Stimulated activated CD4-positive, alpha-beta T cell treated with anti-CD3 and anti-CD28 coated beads, Interleukin-1b, Interleukin-23, amount 100 ng/mL, for 48 hours (primary cell): ENCODE results near the gene ITSN2.

ENCODE experiments used
- DNase-seq: peaks from one replicate; pipeline ENCODE4 v3.0.0-alpha.2; 2020

Gene ITSN2

DNA sequence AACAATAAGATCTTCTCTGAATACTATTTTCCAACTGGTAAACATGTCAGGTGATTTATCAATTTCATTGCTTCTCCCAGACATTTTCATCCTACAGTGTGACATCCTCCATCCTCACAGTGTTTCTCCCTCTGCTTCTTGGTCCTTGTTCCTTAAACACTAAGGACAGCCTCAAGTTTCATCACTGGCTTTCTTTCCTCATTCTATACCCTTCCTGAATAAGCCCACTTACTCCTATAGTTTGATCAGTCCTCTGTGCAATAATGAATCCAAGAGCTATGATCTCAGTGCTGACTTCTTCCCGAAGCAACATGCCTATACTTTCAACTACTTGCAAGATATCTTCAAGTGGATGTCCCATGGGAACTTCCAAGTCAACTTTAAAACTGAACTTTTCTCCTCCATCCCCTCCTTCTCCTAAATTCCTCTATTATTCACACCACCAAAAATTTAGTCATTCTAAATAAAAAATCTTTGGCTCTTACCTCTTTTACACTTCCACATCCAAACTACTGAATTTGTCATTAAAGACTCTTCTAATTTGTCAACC lies 97.8 kb downstream of the ITSN2 start:
- no peak for DNase-seq

DNA sequence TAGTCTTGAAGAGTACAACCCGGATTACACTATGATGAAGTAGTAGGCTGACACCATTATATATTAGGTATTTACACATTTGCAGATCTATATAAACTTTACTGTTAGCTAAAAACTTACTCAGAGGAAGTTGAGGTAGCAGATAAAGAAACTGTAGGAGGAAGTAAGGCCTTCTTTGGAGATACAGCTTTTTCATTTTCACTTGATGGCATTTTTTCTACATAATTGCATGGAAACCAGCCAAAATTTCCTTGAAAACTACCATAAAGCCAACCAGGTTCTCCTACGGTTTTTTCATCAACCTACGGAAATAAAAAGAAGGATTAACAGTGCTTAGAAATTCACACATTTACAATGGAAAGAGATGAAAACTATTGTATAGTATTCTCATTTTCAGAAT lies 98.9 kb downstream of the ITSN2 start:
- no peak for DNase-seq

DNA sequence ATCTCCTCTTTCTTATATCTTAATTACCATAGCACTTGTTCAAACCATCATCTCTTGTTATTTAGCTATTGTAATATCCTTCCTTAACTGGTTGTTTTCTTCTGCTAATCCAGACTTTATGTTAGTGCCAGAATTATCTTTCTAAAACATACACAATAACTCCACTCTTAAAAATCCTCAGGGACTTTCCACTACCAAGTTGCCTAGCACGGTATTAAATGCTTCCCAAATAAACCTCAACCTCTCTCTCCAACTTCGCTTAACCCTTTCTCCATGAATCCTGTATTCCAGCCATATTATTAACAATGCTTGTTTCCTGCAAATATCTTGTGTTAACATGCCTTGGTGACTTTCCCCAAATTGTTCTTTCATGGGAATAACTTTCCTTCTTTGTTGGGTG lies 101.0 kb downstream of the ITSN2 start:
- no peak for DNase-seq

DNA sequence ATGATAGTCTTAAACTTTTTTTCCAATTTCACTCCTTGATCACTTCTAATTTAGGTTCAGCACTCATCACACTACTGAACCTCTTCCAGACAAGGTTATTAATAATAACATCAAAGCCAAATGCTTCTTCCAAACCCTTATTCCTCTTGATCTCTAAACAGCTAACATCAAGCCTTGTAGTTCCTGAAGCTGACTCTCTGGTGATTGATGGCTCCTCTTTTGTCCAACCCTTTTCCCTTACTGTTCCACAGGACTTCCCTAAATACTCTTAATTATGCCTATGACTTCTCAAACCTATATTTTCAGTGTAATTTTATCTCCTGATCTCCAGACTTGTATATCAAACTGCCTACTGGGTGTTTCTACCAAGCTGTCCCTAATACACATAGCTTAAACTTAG lies 101.6 kb downstream of the ITSN2 start:
- DNase-seq, result no peak

DNA sequence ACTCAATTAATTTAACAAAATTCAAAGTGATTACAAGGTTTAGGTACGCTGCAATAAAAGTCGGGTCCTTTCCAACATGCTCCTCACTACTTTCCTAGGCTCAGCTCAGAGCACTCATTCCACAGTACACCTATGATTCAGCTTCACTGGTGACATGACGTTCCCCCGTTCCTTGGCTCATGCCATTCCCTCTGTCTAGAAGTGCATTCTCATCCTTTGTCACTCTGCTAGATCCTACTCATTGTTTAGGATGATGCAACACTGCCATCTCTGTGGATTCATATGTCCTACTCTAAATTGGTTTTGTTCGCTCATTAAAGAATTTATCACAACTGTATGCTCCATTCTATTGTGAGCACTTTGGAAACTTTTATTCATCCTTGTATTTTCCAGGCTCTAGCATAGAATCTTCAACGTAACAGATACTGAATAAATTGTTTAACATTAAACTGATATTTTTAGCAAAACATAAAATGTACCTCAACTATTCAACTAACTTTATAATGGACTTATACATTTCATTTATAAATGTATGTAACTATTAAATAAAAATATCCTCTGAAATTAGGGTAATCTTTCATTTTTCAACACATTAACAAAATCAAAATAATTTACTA lies 106.9 kb downstream of the ITSN2 start:
- DNase-seq, result no peak

DNA sequence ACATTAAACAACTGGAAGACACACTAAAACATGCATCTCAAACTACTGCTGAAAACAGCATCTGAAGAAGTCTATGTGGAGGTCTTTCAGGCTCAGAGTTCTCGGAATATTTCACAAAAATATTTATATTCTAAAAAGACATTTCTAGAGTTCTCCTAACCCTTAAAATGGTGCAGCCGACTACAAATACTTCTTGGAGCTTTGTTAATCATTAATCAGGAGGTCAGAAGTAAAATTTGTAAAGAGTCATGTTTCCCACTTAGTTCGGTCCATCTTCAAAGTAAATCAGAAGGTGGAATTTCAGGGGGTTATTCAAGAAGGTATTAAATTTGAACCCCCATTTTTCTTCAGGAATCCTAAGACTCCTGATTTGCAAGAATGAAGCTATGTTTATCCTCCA lies 112.7 kb downstream of the ITSN2 start:
- DNase-seq, result no peak

DNA sequence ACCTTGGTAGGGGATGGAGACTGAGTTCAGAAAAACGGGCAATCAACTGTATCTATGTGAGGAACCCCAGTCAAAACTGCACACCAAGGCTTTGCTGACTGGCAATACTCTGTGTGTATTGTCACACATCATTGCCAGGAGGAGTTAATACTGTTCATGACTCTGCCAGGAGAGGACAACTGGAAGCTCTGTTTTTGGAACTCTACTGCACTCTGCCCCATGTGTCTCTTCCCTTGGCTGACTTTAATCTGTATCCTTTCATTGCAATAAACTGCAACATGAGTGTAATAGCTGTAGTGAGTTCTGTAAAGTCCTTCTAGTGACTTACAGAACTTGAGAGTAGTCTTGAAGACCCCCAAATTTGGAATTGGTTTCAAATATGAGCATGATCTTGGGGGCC lies 113.2 kb downstream of the ITSN2 start:
- DNase-seq, result no peak

DNA sequence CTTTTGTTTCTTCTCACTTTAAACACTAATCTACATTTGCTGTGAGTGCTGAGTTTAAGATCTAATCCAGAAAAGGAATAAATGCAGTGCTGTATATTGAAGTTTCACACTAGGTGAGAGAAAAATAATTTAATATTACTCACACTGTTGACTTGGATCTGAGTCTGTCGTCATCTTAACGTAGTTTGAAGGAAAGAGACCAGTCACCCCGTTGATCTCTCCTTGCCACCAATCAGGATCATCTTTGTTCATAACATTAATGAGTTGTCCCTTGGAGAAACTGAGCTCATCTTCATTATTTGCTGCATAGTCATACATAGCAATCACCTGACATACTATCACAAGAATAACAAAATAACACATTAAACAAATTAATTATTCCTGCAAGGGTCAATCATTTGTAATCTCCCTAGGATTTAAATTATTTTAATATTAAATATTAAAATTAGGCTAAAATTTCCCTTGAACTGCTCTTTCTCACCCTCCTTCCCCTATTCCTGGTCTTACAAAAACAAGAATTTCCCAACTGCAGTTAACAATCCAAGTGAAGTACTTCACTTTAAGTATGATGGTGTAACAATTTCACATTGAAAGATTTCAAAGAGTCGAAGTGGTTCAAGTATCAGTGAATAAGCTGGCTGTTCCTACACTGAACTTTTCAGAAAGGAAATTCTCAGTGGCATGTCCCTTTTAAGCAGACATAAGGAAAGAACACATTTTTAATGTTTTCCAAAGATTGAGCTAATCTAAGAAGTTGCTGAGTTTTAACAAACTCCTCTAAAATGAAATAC lies 114.2 kb downstream of the ITSN2 start:
- DNase-seq, result no peak

DNA sequence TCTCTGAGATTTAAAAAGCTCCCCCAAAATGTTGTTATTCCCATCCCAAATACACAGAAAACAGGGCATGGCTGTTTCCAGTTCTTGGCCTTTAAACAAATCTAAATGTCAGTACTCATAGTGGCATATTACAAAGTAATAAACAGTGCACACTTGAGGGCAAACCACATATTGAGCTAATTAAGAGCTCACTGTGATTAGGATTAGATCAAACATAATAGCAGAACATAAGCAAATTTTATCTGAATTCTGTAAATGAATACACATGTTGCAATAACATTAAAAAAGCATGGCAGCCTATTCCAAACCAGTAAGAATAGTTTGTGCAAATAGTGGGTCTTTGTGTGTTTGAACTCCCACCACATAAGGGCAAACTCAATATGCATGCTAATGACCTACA lies 118.8 kb downstream of the ITSN2 start:
- DNase-seq, result no peak

DNA sequence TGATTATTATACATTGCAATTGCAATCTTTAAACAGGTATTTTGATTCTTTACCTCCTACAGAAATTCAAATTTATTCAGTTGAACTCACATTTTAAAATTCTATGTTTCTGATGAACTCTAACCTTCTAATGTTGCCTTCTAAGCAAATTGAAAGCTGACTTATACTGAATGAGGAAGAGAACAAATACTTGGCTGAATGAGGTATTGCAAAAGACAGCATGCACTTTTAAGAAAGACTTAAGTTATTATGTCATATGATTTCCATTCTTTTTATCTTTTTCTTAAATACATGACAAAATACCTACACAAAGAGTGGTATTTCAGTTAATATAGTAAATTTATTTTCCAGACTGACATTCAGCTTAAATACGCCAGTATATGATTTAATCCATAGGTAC lies 120.8 kb downstream of the ITSN2 start:
- DNase-seq, result no peak

DNA sequence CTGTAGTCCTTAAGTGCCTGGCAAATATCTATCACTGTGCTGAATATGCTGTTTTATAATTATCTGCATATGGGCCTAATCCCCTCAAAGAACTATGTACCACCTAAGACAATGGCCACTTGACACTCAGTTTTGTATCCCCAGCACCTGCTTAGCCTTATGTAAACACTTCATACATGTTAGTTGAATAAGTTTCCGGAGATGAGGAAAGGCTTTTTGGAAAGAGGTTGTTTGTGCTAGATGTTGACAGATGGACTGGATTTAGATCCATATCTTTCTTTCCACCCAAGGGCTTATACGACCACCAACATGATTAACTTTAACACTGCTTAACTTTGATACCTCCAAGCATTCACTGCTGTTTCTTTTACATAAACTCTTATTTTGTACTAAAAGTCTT lies 122.2 kb downstream of the ITSN2 start:
- no peak for DNase-seq

DNA sequence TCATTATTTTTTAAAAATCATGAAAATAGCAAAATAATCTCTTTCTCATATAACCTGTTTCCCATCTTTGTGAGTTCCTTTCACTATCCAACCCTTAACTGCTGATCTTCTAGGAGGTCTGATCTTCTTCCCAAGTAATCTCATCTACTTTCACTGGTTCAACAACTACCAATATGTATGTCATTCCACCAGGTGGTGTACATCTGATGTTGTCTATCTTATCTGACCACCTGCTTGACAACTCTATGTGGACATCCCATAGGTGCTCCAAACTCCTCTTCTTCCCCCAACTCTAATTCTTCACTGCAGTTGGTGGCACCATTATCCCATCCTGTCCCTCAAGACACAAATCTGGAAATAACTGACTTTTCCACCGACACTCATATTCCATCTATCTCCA lies 123.0 kb downstream of the ITSN2 start:
- no peak for DNase-seq

DNA sequence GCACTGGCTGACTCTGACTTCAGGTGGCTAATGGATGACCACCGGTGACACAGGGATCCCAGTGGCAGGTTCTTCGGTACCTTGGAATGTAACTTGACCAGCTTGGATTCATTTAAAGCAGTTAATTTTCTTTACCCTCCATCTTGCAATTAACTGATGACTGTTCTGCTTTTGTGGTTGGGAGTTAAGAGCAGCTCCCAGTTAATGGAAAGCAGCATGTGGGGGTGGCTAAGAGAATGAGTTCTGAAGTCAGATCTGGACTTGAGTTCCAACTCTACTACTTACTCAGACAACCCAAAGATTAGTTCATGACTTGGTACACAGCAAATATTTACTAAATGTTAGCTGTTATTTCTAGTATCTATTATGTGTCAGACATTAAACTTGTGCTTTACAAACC lies 127.0 kb downstream of the ITSN2 start:
- no peak for DNase-seq

DNA sequence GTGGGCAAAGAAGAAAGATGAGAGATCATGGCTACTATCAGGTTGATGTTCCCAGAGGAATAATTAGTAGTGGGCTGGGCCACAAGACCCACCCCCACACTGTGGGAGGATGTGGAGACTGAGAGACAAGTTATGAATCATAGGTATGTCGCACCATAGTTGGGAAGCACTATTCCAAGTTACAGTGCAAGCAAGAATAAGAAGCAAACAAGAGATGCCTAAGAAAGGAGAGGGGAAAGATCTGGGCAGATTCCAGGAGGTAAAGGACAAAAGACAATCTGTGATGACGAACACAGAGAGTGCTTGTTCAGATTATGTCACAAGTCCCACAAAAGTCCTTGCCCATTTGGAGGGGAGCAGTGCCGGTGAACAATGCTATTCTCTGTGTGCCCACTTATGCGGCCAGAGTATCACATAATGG lies 128.9 kb downstream of the ITSN2 start:
- no peak for DNase-seq

DNA sequence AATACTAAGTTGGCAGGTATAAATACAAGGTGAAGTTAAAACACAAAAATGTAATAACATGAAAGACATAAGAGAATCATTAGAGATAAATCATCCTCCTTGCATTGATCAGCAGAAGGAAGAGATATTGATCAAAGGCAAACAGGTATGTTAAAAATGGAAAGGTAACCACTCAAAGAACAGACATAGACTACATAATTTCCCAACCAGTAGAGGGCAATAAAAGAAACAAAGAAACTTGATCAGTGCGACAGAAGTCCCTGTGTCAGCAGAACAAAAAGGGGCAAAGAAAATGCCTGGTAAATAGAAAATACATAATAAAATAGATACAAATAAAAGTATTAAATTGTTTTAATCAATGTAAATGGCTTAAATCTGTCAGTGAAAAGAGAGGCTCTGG lies 131.9 kb downstream of the ITSN2 start:
- no peak for DNase-seq

DNA sequence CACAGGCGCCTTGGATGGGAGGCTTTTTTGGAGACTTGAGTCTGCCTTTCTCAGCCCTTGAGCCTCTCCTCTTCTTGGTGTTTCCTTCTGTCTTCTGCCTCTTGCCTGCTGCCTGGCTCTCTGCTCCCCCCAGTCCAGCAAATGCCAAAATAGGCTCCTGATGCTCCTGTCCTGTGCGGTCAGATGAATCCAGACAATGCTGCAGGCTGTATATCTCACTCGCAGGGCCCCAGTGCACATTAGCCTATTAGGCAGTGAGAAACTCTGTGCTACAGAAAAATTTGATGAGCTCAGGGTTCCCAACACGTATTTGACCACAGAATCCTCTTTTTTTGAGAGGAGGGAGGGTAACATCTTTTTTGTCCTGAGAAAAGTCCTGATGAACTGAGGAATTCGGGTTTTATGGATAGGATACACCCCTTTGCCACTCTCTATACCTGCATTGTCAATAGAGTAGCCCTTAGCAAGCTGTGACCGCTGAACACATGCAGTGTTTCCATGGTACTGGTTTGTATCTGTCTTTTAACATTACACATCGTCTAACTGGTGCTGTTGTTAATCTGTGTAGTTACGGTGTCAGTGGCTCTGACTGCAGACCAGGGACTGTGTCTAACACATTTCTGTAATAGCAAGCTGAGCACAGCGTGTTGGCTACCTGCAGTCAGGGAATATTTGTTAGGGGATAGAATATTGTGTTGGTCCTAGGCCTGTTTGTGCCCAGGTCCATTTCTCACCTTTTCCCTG lies 134.7 kb downstream of the ITSN2 start:
- DNase-seq, result no peak

DNA sequence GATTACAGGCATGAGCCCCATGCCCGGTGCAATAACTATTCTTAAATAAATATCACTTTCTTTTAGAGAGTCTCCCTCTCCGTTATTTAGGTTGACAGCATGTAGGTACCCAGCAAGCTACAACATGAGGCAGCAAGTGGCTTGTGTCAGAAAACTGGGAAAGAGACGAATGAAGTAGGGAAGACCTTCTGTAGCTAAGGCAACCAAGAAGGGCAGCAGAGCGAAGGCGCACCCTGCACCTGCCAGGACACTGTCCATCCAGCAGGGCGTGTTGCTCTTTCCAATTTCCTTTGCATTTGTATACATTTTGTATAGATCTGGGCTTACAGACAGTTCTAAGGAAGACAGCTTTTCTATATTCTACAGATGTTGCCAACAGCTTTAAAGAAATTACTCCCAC lies 137.4 kb downstream of the ITSN2 start:
- no peak for DNase-seq

DNA sequence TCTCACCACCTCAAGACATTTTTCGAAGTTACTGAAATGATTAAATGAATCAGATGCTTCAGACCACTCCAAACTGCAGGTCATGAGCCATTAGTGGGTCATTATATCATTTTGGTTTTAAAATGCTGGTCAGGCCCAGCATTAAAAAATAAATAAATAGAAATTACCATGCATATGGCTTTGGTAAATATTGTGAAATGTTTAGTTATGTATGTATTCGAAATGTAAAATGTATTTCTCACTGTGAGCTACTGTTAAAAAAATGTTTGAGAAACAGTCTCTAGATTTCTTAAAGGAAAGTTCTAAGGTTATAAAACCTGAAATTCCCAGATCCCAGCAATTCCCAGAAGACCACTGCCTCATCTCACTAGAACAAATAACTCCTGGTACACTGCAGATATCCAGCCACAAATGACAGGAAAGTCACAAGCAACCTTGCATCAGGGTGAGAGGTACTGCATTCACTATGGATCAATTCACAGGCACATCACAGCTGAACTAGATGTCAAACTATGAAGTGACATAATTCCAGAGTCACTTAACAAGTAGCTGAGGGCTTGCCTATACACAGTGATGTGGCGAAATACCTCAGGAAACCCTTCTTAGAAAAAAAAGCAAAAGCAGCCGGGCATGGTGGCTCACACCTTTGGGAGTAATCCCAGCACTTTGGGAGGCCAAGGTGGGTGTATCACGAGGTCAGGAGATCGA lies 138.8 kb downstream of the ITSN2 start:
- no peak for DNase-seq

DNA sequence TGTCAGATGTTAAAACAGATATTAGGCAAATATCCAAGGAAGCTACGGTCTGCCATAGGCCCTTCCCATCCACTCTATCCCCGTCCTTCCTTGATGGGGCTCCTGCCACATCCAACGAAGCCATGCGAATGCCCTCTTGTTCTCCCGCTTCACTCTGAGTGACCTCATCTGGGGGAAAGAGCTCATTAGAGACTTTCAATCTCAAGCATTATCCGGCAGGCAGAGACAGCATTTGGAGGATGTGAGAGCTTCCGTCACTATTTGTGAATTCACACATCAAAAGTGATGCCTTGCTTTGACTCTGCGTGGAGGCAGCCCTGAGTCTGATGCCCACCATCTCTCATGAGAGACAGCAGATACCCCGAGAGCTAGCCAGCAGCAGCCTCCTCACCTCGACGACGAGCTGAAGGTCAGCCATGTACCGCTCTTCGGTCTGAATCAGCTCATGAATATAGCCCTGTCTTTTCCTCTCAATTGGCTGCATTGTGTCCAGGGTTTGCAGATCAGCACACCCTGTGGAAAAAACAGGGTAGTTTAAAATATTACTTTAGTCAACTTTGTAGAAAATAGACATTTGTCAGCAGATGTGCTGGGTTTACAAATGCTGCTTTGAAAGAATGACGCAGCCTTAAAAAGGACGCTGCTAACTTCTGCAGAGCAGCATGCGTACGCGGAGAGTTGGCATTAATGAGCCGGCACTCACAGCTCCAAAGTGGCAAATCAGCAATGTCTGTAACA lies 139.6 kb downstream of the ITSN2 start:
- DNase-seq, result no peak

DNA sequence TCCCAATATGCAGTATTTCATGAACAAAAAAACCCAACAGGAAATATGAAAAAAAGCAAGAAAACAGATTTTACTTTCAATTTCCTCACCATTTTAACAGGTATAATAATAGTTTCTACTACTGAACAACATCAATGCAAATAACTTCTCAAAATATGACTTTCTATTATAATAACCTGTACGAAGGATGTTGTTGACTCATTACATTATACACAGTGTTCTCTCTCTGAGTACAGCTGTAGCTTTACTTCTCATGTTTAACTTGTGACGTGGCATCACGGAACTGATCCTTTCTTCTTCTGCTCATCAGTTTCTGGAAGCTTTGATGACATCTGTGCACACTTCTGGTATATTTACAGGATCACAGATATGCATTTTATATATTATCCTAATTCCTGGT lies 145.5 kb downstream of the ITSN2 start:
- no peak for DNase-seq

DNA sequence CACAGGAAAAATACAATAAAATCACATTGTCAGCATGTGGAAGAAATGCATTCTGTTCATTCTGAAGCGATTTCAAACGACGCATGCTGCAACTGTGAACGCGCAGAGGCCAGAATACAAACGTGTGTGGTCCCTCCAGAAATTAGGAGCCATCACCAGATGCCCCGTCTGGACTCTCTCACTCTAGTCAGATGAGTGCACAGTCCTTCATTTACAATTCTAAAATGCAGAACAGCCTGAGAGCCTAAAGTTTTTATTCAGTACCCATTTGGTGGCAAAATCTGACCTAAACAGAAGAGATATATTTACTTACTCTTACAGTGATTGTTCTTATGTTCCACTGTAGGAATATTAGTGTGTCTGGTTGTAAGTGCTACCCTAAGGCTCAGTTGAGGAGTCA lies 148.9 kb downstream of the ITSN2 start:
- no peak for DNase-seq

DNA sequence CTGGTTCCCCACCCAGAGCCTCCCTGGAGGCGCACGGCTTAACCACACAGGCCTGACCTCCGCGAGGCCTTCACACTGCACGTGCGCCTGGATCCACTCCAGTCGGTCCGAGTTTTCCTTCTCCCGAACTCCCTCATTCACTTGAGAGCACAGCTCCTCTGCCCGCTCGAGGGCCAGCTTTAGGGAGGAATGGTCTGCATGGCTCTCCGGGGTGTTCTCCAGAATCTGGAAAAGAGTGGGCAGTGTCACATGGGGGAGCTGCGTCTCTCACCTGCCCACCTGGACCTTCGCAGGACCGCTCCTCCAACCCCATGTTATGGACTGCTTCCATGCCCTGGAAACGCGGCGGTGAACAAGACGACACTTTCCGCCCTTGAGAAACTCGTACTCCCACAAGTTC lies 149.6 kb downstream of the ITSN2 start:
- no peak for DNase-seq

DNA sequence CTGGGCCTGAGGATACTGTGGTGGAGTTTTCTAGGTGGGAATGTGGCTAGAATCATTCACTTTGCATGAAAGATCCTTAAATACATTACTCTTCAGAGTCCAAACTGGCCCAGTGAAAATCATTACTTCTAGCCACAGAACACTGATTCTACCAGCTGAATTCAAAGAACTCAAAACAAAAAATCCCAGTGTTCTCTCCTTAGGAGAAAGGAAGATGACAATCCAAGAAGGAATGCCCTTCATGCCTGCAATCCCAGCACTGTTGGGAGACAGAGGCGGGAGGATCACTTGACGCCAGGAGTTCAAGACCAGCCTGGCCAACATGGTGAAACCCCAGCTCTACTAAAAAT lies 150.3 kb downstream of the ITSN2 start:
- no peak for DNase-seq
